B cell (primary cell): ENCODE data around the gene IFRD1.

Experiments used
- EZH2 ChIP-seq: IDR thresholded peaks from 2 replicates; pipeline ENCODE4 v1.6.1; 2012; ENCODE audit warnings: borderline replicate concordance, low read depth, mild to moderate bottlenecking, moderate library complexity, low read length; ENCODE audit not compliant: insufficient read depth, poor library complexity, severe bottlenecking
- TF ChIP-seq, protein P1 (sequence below): fragments of 200-600 bp; IDR thresholded peaks from one replicate; pipeline ENCODE4 v1.8.0; 2022; ENCODE audit warnings: antibody characterized with exemption, mild to moderate bottlenecking

DNA sequence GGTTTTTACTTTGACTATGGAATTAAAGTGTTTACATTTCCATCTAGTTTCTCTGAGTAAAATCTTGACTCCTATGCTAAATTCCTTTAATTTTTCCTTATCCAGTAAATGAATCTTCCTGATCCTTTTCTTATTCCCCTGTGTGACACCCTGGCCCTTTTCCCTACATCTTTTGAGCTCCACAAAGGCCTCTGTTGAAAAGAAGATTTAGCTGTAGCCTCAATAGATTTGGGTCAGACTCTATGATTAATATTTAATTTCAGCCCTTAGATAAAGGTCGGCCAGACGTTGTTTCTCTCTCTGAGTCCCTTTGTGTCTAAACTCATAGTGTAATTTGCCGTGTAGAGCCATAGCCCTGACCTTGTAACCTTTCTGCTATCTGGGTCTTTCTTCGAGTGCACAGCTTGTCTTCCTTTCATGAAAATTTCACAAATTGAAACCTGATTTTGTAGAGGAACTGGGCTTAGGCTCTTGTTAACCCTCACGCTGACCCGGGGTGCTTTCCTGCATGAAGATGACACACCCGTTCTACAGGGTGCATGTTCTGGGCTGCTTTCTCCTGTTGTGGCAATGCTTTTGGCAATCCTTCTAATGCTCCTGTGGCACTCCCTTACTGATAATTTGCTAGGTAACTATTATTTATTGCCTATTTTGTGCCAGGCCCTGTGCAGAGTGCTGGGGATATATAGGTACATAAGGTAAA lies 51.7 kb downstream of the IFRD1 start:
- TF ChIP-seq, protein P1, sequence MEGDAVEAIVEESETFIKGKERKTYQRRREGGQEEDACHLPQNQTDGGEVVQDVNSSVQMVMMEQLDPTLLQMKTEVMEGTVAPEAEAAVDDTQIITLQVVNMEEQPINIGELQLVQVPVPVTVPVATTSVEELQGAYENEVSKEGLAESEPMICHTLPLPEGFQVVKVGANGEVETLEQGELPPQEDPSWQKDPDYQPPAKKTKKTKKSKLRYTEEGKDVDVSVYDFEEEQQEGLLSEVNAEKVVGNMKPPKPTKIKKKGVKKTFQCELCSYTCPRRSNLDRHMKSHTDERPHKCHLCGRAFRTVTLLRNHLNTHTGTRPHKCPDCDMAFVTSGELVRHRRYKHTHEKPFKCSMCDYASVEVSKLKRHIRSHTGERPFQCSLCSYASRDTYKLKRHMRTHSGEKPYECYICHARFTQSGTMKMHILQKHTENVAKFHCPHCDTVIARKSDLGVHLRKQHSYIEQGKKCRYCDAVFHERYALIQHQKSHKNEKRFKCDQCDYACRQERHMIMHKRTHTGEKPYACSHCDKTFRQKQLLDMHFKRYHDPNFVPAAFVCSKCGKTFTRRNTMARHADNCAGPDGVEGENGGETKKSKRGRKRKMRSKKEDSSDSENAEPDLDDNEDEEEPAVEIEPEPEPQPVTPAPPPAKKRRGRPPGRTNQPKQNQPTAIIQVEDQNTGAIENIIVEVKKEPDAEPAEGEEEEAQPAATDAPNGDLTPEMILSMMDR, result no peak
- no peak for TF ChIP-seq EZH2
